Measurements from ENCODE around the gene KRTDAP. TPM values are rescaled to one million over a fixed set of nuclear protein-coding genes. Genes with fewer than 3 reads are reported as not detected.

KRTDAP gene
- total RNA-seq, 1 donor from 2014 or later, result not detected

- Mint-ChIP-seq H3K27ac (ENCODE audit: unreplicated experiment) (no peak overlapping the region), H3K4me1 (ENCODE audit: low read depth) (no peaks in the 10 kb centered on the region), H3K27me3 (ENCODE audit: low read depth) (peaks cover 42% of the 10 kb centered on the region), H3K9me3 (ENCODE audit: low read depth) (no peaks in the 10 kb centered on the region), H3K4me3 (ENCODE audit: unreplicated experiment) (no peak overlapping the region), H3K36me3 (ENCODE audit: low read depth) (no peaks in the 10 kb centered on the region)
- no peak for TF ChIP-seq CTCF (IDR thresholded peaks at IDR 0.05)
- no peak for DNase-seq (ENCODE audit: low spot score)
These were observed 38.7 kb downstream of the KRTDAP start for GRCh38 chr19:35451338-35452096.

GRCh38 chr19:35449359-35450043 is 40.8 kb downstream of the KRTDAP start:
- Mint-ChIP-seq H3K9me3 (ENCODE audit: low read depth) (no peaks in the 10 kb centered on the region), H3K36me3 (ENCODE audit: low read depth) (no peaks in the 10 kb centered on the region), H3K27ac (ENCODE audit: unreplicated experiment) (no peak overlapping the region), H3K4me1 (ENCODE audit: low read depth) (no peaks in the 10 kb centered on the region), H3K27me3 (ENCODE audit: low read depth) (peaks cover 54% of the 10 kb centered on the region), H3K4me3 (ENCODE audit: unreplicated experiment) (no peak overlapping the region)
- DNase-seq (ENCODE audit: low spot score), result no peak
- TF ChIP-seq CTCF (IDR thresholded peaks at IDR 0.05), result no peak

GRCh38 chr19:35447606-35448469 is 42.4 kb downstream of the KRTDAP start, which contains the start of gene FFAR2:
FFAR2 (plus strand) TSS chr19:35448257; CDS start chr19:35449715, 1,458 bp downstream.
- Mint-ChIP-seq H3K4me1 (ENCODE audit: low read depth) (no peaks in the 10 kb centered on the region), H3K9me3 (ENCODE audit: low read depth) (no peaks in the 10 kb centered on the region), H3K4me3 (ENCODE audit: unreplicated experiment) (no peak within 1 kb of the TSS), H3K36me3 (ENCODE audit: low read depth) (no peaks in the 10 kb centered on the region), H3K27me3 (ENCODE audit: low read depth) (peaks cover 51% of the 10 kb centered on the region), H3K27ac (ENCODE audit: unreplicated experiment) (no peak within 1 kb of the TSS)
- DNase-seq (ENCODE audit: low spot score), result no peak
- TF ChIP-seq CTCF (IDR thresholded peaks at IDR 0.05), result no peak

GRCh38 chr19:35445826-35446593 is 44.3 kb downstream of the KRTDAP start:
- TF ChIP-seq CTCF (IDR thresholded peaks at IDR 0.05), result no peak
- no peak for DNase-seq (ENCODE audit: low spot score)
- no peak overlapping the region for H3K27ac Mint-ChIP-seq (ENCODE audit: unreplicated experiment)
- H3K27me3 Mint-ChIP-seq (ENCODE audit: low read depth), result peaks cover 42% of the 10 kb centered on the region
- H3K4me1 Mint-ChIP-seq (ENCODE audit: low read depth), result no peaks in the 10 kb centered on the region
- no peaks in the 10 kb centered on the region for H3K9me3 Mint-ChIP-seq (ENCODE audit: low read depth)
- no peak overlapping the region for H3K4me3 Mint-ChIP-seq (ENCODE audit: unreplicated experiment)
- H3K36me3 Mint-ChIP-seq (ENCODE audit: low read depth), result no peaks in the 10 kb centered on the region
